K562 (cell line): ENCODE data around the gene CCNO. TPM values are rescaled to one million over a fixed set of nuclear protein-coding genes. Genes with fewer than 3 reads are reported as not detected.

Source experiments
- CAMTA2 ChIP-seq: fragments of 250-450 bp; sonication (Bioruptor Pico); conservative IDR thresholded peaks from 2 replicates; pipeline ENCODE4 v1.5.1; 2022
- EP400 ChIP-seq: fragments of 450-650 bp; IDR thresholded peaks from 2 replicates; pipeline ENCODE4 v1.6.1; 2017; ENCODE audit warnings: antibody characterized with exemption, mild to moderate bottlenecking, moderate library complexity
- ETV6 ChIP-seq, 3 experiments: fragments of 150-350 bp in 1 of 3; sonication (generic) in 1 of 3; formaldehyde crosslinking in 1 of 3; IDR thresholded peaks; 2 replicates each; pipeline versions ENCODE4 v1.6.1 to v1.8.0; 2014 to 2022; ENCODE audit warnings: borderline replicate concordance in 2 of 3, low read depth in 2 of 3, antibody characterized with exemption in 1 of 3, low read length in 1 of 3, mild to moderate bottlenecking in 1 of 3, missing genetic modification reagents in 1 of 3
- FOXK1 ChIP-seq: sonication (generic); formaldehyde crosslinking; IDR thresholded peaks from 2 replicates; pipeline ENCODE4 v1.8.0; 2022; ENCODE audit warnings: missing genetic modification reagents, mild to moderate bottlenecking, borderline replicate concordance
- GABPB1 ChIP-seq: sonication (generic); formaldehyde crosslinking; IDR thresholded peaks from 2 replicates; pipeline ENCODE4 v1.8.0; 2022; ENCODE audit warnings: mild to moderate bottlenecking, missing genetic modification reagents
- GTF3C2 ChIP-seq: IDR thresholded peaks from 3 replicates; pipeline ENCODE4 v1.6.1; 2011; ENCODE audit warnings: borderline replicate concordance, mild to moderate bottlenecking, moderate library complexity; ENCODE audit not compliant: insufficient read length; ENCODE audit errors: extremely low read depth
- HCFC1 ChIP-seq: IDR thresholded peaks from 2 replicates; pipeline ENCODE4 v1.6.1; 2012; ENCODE audit warnings: low read depth, low read length, improper control_type of control experiment
- HNRNPL ChIP-seq: fragments of 200-400 bp; formaldehyde crosslinking; IDR thresholded peaks from 2 replicates; pipeline ENCODE4 v1.6.1; 2017; ENCODE audit warnings: low read depth, mild to moderate bottlenecking, low read length
- IRF2 ChIP-seq: sonication (generic); formaldehyde crosslinking; IDR thresholded peaks from 2 replicates; pipeline ENCODE4 v1.8.1; 2022; ENCODE audit warnings: mild to moderate bottlenecking, missing genetic modification reagents
- KAT2B ChIP-seq: IDR thresholded peaks from one replicate; pipeline ENCODE4 v1.6.1; 2012; ENCODE audit warnings: low read depth, mild to moderate bottlenecking, control low read depth, inconsistent platforms, low read length, moderate library complexity
- NR2F6 ChIP-seq: fragments of 450-650 bp; formaldehyde crosslinking; IDR thresholded peaks from 2 replicates; pipeline ENCODE4 v1.4.0; 2020; ENCODE audit warnings: mild to moderate bottlenecking
- STAT5B ChIP-seq: fragments of 250-450 bp; sonication (Bioruptor Pico); IDR thresholded peaks from 2 replicates; pipeline ENCODE4 v1.8.0; 2021; ENCODE audit warnings: mild to moderate bottlenecking, inconsistent platforms
- TCF3 ChIP-seq: sonication (generic); formaldehyde crosslinking; IDR thresholded peaks from 2 replicates; pipeline ENCODE4 v1.4.0; 2020; ENCODE audit warnings: mild to moderate bottlenecking, missing genetic modification reagents
- TGIF2 ChIP-seq: sonication (generic); formaldehyde crosslinking; IDR thresholded peaks from 2 replicates; pipeline ENCODE4 v1.8.1; 2022; ENCODE audit warnings: mild to moderate bottlenecking, missing genetic modification reagents, moderate library complexity
- USF1 ChIP-seq: sonication (generic); formaldehyde crosslinking; IDR thresholded peaks from 2 replicates; pipeline ENCODE4 v1.9.0; 2022; ENCODE audit warnings: mild to moderate bottlenecking, missing genetic modification reagents
- WHSC1 ChIP-seq: IDR thresholded peaks from one replicate; pipeline ENCODE4 v1.6.1; 2012; ENCODE audit warnings: low read length, control low read depth, inconsistent platforms
- ZBTB2 ChIP-seq: fragments of 450-650 bp; IDR thresholded peaks from 2 replicates; pipeline ENCODE4 v1.6.1; 2016; ENCODE audit warnings: antibody characterized with exemption
- ZBTB7A ChIP-seq: IDR thresholded peaks from 2 replicates; pipeline ENCODE4 v1.6.1; 2011; ENCODE audit warnings: low read depth, mild to moderate bottlenecking, low read length, moderate library complexity, borderline replicate concordance; ENCODE audit not compliant: control insufficient read depth
- ZNF174 ChIP-seq: fragments of 250-450 bp; sonication (Bioruptor Pico); IDR thresholded peaks from 2 replicates; pipeline ENCODE4 v1.4.0; 2020; ENCODE audit warnings: mild to moderate bottlenecking
- polyA plus RNA-seq, 8 experiments: library from polyadenylated mRNA; depleted of rRNA in 4 of 8; stranded (reverse) in 5 of 8; unstranded in 3 of 8; fragments of >200 nt; fragmentation: Nextera tagmentation in 2 of 8; fragmentation: Illumina TruSeq in 1 of 8; extraction: Ambion mirVana in 2 of 8; extraction: Trizol in 1 of 8; gene quantifications; 2 replicates each; pipeline versions ENCODE4 v1.2.1 to v1.2.3, GENCODE V29; 2011 to 2014; ENCODE audit warnings: inconsistent platforms in 1 of 8, missing spikeins in 1 of 8
- total RNA-seq, 7 experiments: library from RNA; depleted of rRNA in 6 of 7; stranded (reverse); fragments of >200 nt in 6 of 7; fragmentation: Illumina TruSeq in 2 of 7; extraction: Trizol in 2 of 7; gene quantifications; 2 replicates each; pipeline versions ENCODE4 v1.2.1 to v1.2.3, GENCODE V29; 2011 to 2021; ENCODE audit warnings: low replicate concordance in 1 of 7
- TF ChIP-seq, protein P1 (sequence below): IDR thresholded peaks from 2 replicates; pipeline ENCODE4 v1.6.1; 2012; ENCODE audit warnings: low read depth, low read length, improper control_type of control experiment, borderline replicate concordance

Gene CCNO
- total and polyA plus RNA-seq, 9 of the 15 experiments (the other 6 are each of a cell fraction or from before 2014, with no cell fraction given) = 0.08 to 3.1 (median 0.29) TPM

GRCh38 chr5:55226027-55226933, 7.1 kb downstream of the CCNO start (continued):
- TF ChIP-seq GTF3C2 (no peak), STAT5B (CRISPR knock-in tag) (no peak), ZBTB2 (0 out of 2 replicates have a peak, but pooled peaks have one; percentile 14), TGIF2 (CRISPR knock-in tag) (0 out of 2 replicates have a peak, but pooled peaks have one; percentile 39), HNRNPL (no peak), GABPB1 (CRISPR knock-in tag) (peak; percentile 21; the same call in 1 of the 2 replicates), WHSC1 (no peak), IRF2 (CRISPR knock-in tag) (no peak), ZNF174 (CRISPR knock-in tag) (no peak), FOXK1 (CRISPR knock-in tag) (0 out of 2 replicates have a peak, but pooled peaks have one; percentile 39), KAT2B (no peak), TCF3 (CRISPR knock-in tag) (0 out of 2 replicates have a peak, but pooled peaks have one; percentile 16), ETV6 (IDR thresholded peaks at IDR 0.05; ENCODE audit: borderline replicate concordance in 1 of 2, low read depth in 2 of 2, low read length in 1 of 2) (no peak), ETV6 (CRISPR knock-in tag; IDR thresholded peaks at IDR 0.05; ENCODE audit: borderline replicate concordance) (no peak), EP400 (peak; percentile 40; the same call in 1 of the 2 replicates), CAMTA2 (no peak), NR2F6 (no peak), HCFC1 (no peak), ZBTB7A (no peak), USF1 (CRISPR knock-in tag) (no peak; the same call in 1 of the 2 replicates)
- TF ChIP-seq, protein P1, sequence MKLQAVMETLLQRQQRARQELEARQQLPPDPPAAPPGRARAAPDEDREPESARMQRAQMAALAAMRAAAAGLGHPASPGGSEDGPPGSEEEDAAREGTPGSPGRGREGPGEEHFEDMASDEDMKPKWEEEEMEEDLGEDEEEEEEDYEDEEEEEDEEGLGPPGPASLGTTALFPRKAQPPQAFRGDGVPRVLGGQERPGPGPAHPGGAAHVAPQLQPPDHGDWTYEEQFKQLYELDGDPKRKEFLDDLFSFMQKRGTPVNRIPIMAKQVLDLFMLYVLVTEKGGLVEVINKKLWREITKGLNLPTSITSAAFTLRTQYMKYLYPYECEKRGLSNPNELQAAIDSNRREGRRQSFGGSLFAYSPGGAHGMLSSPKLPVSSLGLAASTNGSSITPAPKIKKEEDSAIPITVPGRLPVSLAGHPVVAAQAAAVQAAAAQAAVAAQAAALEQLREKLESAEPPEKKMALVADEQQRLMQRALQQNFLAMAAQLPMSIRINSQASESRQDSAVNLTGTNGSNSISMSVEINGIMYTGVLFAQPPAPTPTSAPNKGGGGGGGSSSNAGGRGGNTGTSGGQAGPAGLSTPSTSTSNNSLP = no peak
